Left ventricle myocardium superior (tissue), 1 donor: ENCODE measurements around the gene PSEN2. TPM values are rescaled to one million over a fixed set of nuclear protein-coding genes. Genes with fewer than 3 reads are reported as not detected.

ENCODE experiments used
- ATAC-seq: fragments of 200-7000 bp; cut with Tn5 transposase; one replicate; pipeline ENCODE4 v1.9.1; 2020; ENCODE audit warnings: mild to moderate bottlenecking, moderate library complexity
- DNase-seq: peaks from one replicate; pipeline ENCODE4 v3.0.0-alpha.2; 2020
- intact Hi-C: fragments of 100-400 bp; cut with micrococcal nuclease; formaldehyde crosslinking; loops from one replicate; pipeline ENCODE4 v1.11.0; 2022
- total RNA-seq: library from RNA; stranded (reverse); fragmentation: NEBNext Ultra II Directional; extraction: Animal tissue kit (Norgen Biotek cat#: 25700); gene quantifications from one replicate; pipeline ENCODE4 v1.2.1, GENCODE V29; 2021
- donor health status: DM: no; HTN: yes; CAD: no; lungs with severe emphysema.

PSEN2 gene
- total RNA-seq, 1 donor from 2014 or later, result 22.8 TPM

GRCh38 chr1:226882631-226883409, 12.4 kb downstream of the PSEN2 start:
- DNase-seq (no peak), ATAC-seq (peak; percentile 58)
- intact Hi-C loops, result no loop called here

- intact Hi-C loops, result no loop called here
- no peak for DNase-seq
- ATAC-seq, result no peak
Measured at GRCh38 chr1:226883630-226884029, 13.2 kb downstream of the PSEN2 start.

- ATAC-seq (no peak), DNase-seq (no peak)
- intact Hi-C loops, result no loop called here
Measured at GRCh38 chr1:226884116-226884625, 13.8 kb downstream of the PSEN2 start.

GRCh38 chr1:226884966-226885820, 14.8 kb downstream of the PSEN2 start:
- DNase-seq, result no peak
- ATAC-seq, result no peak
- intact Hi-C loops, result no loop called here

GRCh38 chr1:226886122-226886901, 15.9 kb downstream of the PSEN2 start:
- intact Hi-C loops, result no loop called here
- DNase-seq (no peak), ATAC-seq (no peak)

GRCh38 chr1:226887006-226887405, 16.6 kb downstream of the PSEN2 start:
- DNase-seq (no peak), ATAC-seq (no peak)
- intact Hi-C loops, result no loop called here

- intact Hi-C loops, result no loop called here
- DNase-seq, result no peak
- no peak for ATAC-seq
Measured at GRCh38 chr1:226888021-226888420, 17.6 kb downstream of the PSEN2 start.

GRCh38 chr1:226888816-226889215, 18.4 kb downstream of the PSEN2 start:
- DNase-seq (no peak), ATAC-seq (no peak)
- intact Hi-C loops, result no loop called here

GRCh38 chr1:226889616-226890330, 19.4 kb downstream of the PSEN2 start:
- intact Hi-C loops, result no loop called here
- DNase-seq, result no peak

GRCh38 chr1:226890331-226891108, 20.1 kb downstream of the PSEN2 start:
- DNase-seq (no peak), ATAC-seq (no peak)

More at GRCh38 chr1:226889616-226890330, 19.4 kb downstream of the PSEN2 start:
- ATAC-seq, result no peak

GRCh38 chr1:226891346-226891745, 20.9 kb downstream of the PSEN2 start:
- DNase-seq (no peak), ATAC-seq (no peak)
- intact Hi-C loops, result no loop called here

More at GRCh38 chr1:226890331-226891108, 20.1 kb downstream of the PSEN2 start:
- intact Hi-C loops, result no loop called here

- intact Hi-C loops, result no loop called here
- peak; percentile 64 for ATAC-seq
- DNase-seq, result peak; percentile 37
Measured at GRCh38 chr1:226891846-226892523, 21.6 kb downstream of the PSEN2 start.

GRCh38 chr1:226892524-226892875, 22.1 kb downstream of the PSEN2 start:
- DNase-seq (no peak), ATAC-seq (no peak)
- intact Hi-C loops, result no loop called here

GRCh38 chr1:226893936-226894335, 23.5 kb downstream of the PSEN2 start:
- intact Hi-C loops, result no loop called here
- ATAC-seq (no peak), DNase-seq (no peak)

- intact Hi-C loops, result no loop called here
- DNase-seq, result no peak
- no peak for ATAC-seq
Measured at GRCh38 chr1:226894826-226895225, 24.4 kb downstream of the PSEN2 start.

- ATAC-seq (no peak), DNase-seq (no peak)
- intact Hi-C loops, result no loop called here
Measured at GRCh38 chr1:226895644-226896043, 25.2 kb downstream of the PSEN2 start.

GRCh38 chr1:226898246-226898645, 27.8 kb downstream of the PSEN2 start:
- intact Hi-C loops, result no loop called here
- DNase-seq, result no peak
- no peak for ATAC-seq

GRCh38 chr1:226901421-226901820, 31.0 kb downstream of the PSEN2 start:
- ATAC-seq, result no peak
- intact Hi-C loops, result no loop called here
- DNase-seq, result no peak
